Measurements from ENCODE around the gene YPEL2. TPM values are rescaled to one million over a fixed set of nuclear protein-coding genes. Genes with fewer than 3 reads are reported as not detected.

The YPEL2 gene
- total RNA-seq, 1 experiment from 2014 or later: 3.0 TPM

GRCh38 chr17:59436900-59437299 lies 105.4 kb downstream of the YPEL2 start:
- in situ Hi-C loops (cut with HindIII; ENCODE audit: low pct_unique_long_range_greater_than_20kb, low sequenced_read_pairs): loop anchor here (25.0 kb wide), 1 partner anchor 100 kb away; the partner anchor contains the start of gene YPEL2

GRCh38 chr17:59437791-59438281 lies 106.4 kb downstream of the YPEL2 start:
- no peak for DNase-seq (ENCODE audit: low read depth)
- in situ Hi-C loops (cut with HindIII; ENCODE audit: low pct_unique_long_range_greater_than_20kb, low sequenced_read_pairs): loop anchor here (25.0 kb wide), 1 partner anchor 101 kb away; the partner anchor contains the start of gene YPEL2

More at GRCh38 chr17:59436900-59437299, 105.4 kb downstream of the YPEL2 start:
- no peak for DNase-seq (ENCODE audit: low read depth)

- DNase-seq (ENCODE audit: low read depth): peak; percentile 39
Observed at GRCh38 chr17:59439262-59439661, 107.8 kb downstream of the YPEL2 start.

GRCh38 chr17:59439741-59440211 lies 108.3 kb downstream of the YPEL2 start:
- in situ Hi-C loops (cut with HindIII; ENCODE audit: low pct_unique_long_range_greater_than_20kb, low sequenced_read_pairs): loop anchor here (25.0 kb wide), 1 partner anchor 102 kb away; the partner anchor contains the start of gene YPEL2
- DNase-seq (ENCODE audit: low read depth): no peak

More at GRCh38 chr17:59439262-59439661, 107.8 kb downstream of the YPEL2 start:
- in situ Hi-C loops (cut with HindIII; ENCODE audit: low pct_unique_long_range_greater_than_20kb, low sequenced_read_pairs): loop anchor here (25.0 kb wide), 1 partner anchor 102 kb away; the partner anchor contains the start of gene YPEL2

- in situ Hi-C loops (cut with HindIII; ENCODE audit: low pct_unique_long_range_greater_than_20kb, low sequenced_read_pairs): loop anchor here (25.0 kb wide), 1 partner anchor 104 kb away; the partner anchor contains the start of gene YPEL2
- peak; percentile 77 for DNase-seq (ENCODE audit: low read depth)
Observed at GRCh38 chr17:59440757-59441463, 109.5 kb downstream of the YPEL2 start.

- DNase-seq (ENCODE audit: low read depth): no peak
- in situ Hi-C loops (cut with HindIII; ENCODE audit: low pct_unique_long_range_greater_than_20kb, low sequenced_read_pairs): loop anchor here (25.0 kb wide), 1 partner anchor 104 kb away; the partner anchor contains the start of gene YPEL2
Observed at GRCh38 chr17:59441464-59442096, 110.1 kb downstream of the YPEL2 start.

- in situ Hi-C loops (cut with HindIII; ENCODE audit: low pct_unique_long_range_greater_than_20kb, low sequenced_read_pairs): loop anchor here (25.0 kb wide), 1 partner anchor 106 kb away; the partner anchor contains the start of gene YPEL2
- DNase-seq (ENCODE audit: low read depth): no peak
Observed at GRCh38 chr17:59443106-59443505, 111.7 kb downstream of the YPEL2 start.

Other genes starting within 250 kb of the YPEL2 start
- 17.9 and 58.4 TPM in 2 replicates for gene TRIM37, start 224.8 kb upstream of the YPEL2 start, total RNA-seq (2014; rRNA removed; shearing (Covaris generic); ENCODE audit: low replicate concordance)
- gene SKA2, start 176.5 kb upstream of the YPEL2 start, total RNA-seq (2014; rRNA removed; shearing (Covaris generic); ENCODE audit: low replicate concordance): 58.9 and 63.0 TPM in 2 replicates
- 20.5 and 2,299 TPM in 2 replicates for gene PRR11, start 175.9 kb upstream of the YPEL2 start, total RNA-seq (2014; rRNA removed; shearing (Covaris generic); ENCODE audit: low replicate concordance)
- 16.2 and 20.6 TPM in 2 replicates for gene SMG8, start 121.6 kb upstream of the YPEL2 start, total RNA-seq (2014; rRNA removed; shearing (Covaris generic); ENCODE audit: low replicate concordance)
- 0.07 and 1.1 TPM in 2 replicates for gene GDPD1, start 111.1 kb upstream of the YPEL2 start, total RNA-seq (2014; rRNA removed; shearing (Covaris generic); ENCODE audit: low replicate concordance)
- gene DHX40, start 234.0 kb downstream of the YPEL2 start, total RNA-seq (2014; rRNA removed; shearing (Covaris generic); ENCODE audit: low replicate concordance): 60.7 and 65.8 TPM in 2 replicates

All from Caki2 (cell line).